GM12801 (cell line): ENCODE measurements around the gene TMEM14C.

Experiments used
- TF ChIP-seq, protein P1 (sequence below): IDR thresholded peaks from one replicate; pipeline ENCODE4 v1.5.1; 2011; ENCODE audit warnings: control low read depth; ENCODE audit not compliant: insufficient read length; ENCODE audit errors: extremely low read depth

TMEM14C gene

DNA sequence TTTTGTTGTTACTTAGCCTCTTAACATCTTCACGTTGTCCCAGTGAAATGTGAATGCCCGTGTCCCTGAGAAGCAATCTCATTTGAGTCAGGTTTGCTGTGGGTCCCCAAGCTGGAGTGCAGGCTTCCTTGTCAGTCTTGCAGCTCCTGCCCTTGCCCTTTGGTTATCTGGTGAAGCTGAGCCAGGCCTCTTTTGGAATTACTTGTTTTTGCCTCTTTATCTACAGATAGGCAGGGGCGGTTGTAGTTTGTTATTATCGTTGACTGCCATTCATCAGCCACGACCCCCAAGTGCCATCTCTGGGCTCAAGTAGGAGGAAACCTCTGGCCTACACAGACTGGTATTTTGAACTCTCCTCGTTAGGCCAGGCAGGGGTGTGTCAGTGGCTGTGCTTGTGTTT, 2.2 kb downstream of the TMEM14C start:
- TF ChIP-seq, protein P1, sequence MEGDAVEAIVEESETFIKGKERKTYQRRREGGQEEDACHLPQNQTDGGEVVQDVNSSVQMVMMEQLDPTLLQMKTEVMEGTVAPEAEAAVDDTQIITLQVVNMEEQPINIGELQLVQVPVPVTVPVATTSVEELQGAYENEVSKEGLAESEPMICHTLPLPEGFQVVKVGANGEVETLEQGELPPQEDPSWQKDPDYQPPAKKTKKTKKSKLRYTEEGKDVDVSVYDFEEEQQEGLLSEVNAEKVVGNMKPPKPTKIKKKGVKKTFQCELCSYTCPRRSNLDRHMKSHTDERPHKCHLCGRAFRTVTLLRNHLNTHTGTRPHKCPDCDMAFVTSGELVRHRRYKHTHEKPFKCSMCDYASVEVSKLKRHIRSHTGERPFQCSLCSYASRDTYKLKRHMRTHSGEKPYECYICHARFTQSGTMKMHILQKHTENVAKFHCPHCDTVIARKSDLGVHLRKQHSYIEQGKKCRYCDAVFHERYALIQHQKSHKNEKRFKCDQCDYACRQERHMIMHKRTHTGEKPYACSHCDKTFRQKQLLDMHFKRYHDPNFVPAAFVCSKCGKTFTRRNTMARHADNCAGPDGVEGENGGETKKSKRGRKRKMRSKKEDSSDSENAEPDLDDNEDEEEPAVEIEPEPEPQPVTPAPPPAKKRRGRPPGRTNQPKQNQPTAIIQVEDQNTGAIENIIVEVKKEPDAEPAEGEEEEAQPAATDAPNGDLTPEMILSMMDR: no peak

DNA sequence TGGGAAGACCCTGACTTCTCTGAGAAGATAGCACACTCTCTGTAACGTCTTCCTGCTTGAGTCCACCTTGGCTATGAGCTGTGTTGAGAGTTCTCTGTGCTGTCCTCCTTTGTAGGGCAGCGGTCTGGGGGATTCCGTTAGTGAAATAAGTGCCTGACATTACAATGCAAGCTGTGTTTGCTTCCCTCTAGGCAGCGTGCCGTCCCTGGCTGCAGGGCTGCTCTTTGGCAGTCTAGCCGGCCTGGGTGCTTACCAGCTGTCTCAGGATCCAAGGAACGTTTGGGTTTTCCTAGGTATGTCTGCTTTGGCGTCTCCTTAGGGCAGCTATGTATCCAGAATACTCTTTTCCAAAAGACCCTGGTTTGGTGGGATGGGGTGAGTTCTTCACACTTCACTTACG, 2.8 kb downstream of the TMEM14C start:
- TF ChIP-seq, protein P1: no peak

DNA sequence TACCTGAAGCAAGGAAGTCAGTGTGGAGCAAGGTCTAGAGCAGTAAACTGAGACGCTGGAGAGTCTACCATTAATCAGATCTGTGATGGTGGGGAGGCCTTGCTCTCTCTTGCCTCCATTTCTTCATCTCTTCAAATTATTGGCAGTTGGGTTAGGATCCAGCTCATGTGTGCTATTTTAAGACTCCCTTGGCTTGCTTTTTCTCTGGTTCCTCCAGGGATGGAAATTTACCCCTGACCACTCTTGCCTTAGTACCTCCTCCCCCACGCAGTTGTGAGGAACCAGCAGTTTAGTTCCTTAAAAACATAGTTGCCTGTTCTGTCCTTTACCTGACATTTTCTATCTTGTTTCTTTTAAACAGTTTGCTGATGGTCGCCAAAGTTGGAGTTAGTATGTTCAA, 7.4 kb downstream of the TMEM14C start:
- TF ChIP-seq, protein P1: no peak

DNA sequence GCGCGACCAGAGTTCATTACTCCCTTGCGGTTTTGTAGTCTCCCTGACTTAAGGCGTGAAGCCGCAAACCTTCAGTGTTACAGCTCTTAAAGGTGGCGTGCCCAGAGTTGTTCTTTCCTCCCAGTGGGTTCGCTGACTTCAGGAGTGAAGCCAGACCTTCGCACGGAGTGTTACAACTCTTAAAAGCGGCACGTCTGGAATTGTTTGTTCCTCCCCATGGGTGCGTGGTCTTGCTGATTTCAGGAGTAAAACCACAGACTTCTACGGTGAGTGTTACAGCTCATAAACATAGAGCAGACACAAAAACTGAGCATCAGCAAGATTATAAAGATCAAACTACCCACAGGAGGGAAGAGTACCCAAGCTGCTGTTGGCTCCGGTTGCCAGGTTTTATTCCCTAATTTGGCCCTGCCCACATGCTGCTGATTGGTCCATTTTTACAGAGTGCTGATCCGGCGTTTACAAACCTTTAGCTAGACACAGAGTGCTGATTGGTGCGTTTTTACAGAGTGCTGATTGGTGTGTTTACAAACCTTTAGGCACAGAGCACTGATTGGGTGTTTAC, 10.4 kb downstream of the TMEM14C start:
- TF ChIP-seq, protein P1: no peak

DNA sequence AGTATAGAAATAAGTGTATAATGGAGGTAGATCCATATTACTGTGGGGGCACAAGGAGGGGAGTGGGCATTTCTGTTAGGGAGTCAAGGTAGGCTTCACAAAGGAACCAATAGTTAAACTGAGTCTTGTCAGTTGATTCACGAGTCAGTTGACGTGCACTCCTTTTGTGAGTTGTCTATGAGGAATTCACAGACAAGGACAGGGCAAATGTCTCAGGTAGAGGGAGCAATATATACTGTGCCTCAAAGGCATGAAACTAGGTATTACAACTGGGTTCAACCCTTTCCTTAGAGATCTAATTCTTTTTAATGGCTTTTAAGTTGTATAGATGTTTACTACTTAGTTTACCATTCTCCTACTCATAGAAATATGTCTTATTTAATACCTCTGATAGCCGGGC, 11.0 kb downstream of the TMEM14C start:
- TF ChIP-seq, protein P1: no peak

DNA sequence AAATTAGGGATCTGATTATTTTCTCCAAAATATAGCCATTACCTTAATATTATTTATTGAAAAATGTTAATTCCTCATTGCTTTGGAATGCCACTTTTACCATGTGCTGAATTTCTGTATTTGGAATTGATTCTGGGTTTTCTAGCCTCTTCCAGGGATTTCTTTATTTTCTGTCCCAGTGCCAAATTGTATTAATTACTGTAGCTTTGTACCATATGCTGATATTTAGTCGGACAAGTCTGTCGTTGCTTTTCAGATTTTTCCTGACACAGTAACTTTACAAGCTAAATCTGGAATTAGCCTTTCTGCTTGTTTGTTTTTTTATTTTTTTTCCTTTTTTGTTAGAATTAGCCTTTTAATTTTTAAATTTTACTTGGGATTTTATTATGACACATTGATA, 13.9 kb downstream of the TMEM14C start:
- TF ChIP-seq, protein P1: no peak

DNA sequence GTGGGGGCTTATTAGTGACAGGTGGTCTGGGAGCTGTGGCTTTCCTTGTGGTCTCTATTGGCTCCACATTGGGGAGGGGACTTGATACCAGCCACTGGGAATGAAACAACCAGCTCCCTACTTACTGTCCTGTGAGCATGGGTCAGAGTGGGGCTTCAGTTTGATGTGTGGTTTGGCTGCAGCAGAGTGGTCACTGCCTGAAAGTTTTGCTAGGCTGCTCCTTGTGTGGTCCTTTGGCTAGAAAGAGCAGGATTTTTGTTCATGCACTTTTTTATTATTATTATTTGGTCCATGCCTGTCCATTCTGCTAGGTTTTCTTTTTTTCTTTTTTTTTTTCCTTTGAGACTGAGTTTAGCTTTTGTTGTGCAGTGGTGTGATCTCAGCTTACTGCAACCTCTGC, 17.2 kb downstream of the TMEM14C start:
- TF ChIP-seq, protein P1: no peak

DNA sequence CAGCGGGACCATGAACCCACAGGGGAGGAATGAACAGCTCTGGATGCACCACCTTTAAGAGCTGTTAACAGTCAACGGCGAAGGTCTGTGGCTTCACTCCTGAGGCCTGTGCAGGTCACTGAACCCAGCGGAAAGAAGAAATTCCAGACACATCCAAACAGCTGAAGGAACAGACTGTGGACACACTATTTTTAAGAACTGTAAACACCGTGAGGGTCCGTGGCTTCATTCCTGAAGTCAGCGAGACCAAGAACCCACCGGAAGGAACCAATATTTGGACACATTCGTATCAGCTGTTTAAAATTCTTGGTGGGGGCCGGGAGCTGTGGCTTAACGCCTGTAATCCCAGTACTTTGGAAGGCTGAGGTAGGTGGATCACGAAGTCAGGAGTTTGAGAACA, 19.4 kb downstream of the TMEM14C start:
- TF ChIP-seq, protein P1: no peak
